ENCODE results near the gene CTRB1.
"Not testable (repeated sequence)": the region's sequence is repeated elsewhere in the genome, so short reads cannot be mapped to it uniquely, and the experiment has no call there.

CTRB1 gene

GRCh38 chr16:75204905-75205304 is 13.9 kb upstream of the CTRB1 start:
- not testable (repeated sequence) for DNase-seq

DNA sequence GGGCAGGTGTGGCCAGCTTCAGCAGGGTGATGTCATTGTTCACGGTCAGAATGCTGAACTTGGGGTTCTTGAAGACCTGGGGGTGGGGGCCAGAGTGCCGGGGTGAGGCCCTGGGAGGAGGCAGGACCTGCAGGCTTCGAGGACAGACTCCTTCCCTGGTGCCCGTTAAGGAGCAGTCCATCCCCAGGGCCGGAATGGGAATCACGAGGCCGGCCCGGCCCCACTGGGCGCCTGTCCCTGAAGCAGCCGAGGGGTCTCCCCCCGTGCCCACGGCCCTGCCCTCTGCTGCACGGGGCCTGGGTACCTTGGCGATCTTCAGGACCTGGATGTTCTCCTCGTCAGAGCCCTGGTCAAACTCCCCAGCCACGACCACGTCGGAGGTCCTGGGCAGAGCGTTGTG is 13.3 kb upstream of the CTRB1 start:
- not testable (repeated sequence) for DNase-seq

- DNase-seq, result not testable (repeated sequence)
Observed at GRCh38 chr16:75205961-75206748, 12.6 kb upstream of the CTRB1 start.

DNA sequence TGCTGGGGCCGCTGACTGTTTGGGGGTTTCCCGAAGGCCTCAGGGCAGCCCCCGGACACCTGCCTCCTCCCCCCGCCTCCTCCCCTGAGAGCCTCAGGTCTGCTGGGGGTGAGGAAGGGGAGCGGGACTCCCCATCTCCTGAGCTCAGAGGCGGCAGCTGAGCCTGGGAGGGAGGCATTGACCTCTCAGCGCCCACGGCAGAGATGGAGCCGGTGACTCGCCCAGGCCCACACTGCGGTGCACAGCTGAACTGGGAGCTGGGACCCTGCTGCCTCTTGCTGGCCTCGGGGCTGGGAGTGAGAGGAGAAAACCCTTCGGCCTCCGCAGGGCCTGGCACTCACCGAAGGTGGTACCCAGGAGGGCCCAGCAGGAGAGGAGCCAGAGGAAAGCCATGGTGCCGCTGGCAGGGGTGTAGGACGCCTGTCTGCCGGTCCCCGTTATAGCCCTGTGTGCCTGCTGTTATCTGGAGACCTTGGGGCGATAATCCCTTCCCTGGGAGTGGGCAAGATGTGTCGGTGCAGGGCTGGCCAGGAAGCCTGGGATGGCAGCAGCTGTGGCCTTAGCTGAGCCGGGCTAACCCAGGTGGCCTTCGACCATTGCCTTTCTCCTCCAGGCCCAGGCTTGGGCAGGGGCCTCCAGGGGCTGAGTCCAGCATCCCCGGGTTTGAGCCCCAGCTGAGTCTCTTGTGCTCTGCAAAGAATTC is 11.9 kb upstream of the CTRB1 start, which contains the start of gene CTRB2:
Gene CTRB2 (minus strand): TSS at position 413 of the 703 bp plus-strand sequence. CDS start 20 bp downstream, at position 393.
- DNase-seq, result no peak

GRCh38 chr16:75207831-75208230 is 11.0 kb upstream of the CTRB1 start:
- DNase-seq, result no peak

- DNase-seq, result no peak
Observed at GRCh38 chr16:75208242-75208825, 10.5 kb upstream of the CTRB1 start.

DNA sequence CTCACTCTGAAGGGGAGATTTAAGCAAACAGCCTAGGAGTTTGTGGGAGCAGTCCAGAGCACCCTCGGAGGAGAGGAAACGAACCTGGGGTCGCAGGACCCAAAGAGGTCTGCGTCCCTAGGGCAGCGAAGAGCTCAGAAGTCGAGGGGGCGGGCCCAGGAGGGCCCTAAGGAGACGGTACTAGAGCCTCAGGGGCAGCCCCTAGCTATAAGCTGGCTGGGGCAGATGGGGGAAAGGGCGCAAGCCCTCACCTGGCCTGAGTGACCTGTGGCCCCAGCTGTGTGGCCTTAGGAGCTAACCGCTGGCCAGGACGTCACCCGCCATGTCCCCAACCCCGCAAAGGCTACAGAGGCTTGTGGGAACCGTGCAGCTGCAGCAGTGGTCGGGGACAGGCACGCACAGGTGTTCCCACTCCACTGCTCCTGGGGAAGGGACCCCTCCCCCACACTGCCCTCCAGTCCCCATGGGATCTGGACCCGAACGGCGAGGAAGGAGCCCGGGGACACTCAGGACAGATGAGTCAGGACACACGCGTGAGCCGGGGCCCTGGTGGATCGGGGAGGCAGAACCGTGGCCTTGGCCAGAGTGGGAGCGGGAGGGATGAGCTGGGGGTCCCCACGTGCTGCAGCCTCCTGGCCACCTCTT is 9.8 kb upstream of the CTRB1 start:
- no peak for DNase-seq

- DNase-seq, result not testable (repeated sequence)
Observed at GRCh38 chr16:75209514-75209913, 9.3 kb upstream of the CTRB1 start.

DNA sequence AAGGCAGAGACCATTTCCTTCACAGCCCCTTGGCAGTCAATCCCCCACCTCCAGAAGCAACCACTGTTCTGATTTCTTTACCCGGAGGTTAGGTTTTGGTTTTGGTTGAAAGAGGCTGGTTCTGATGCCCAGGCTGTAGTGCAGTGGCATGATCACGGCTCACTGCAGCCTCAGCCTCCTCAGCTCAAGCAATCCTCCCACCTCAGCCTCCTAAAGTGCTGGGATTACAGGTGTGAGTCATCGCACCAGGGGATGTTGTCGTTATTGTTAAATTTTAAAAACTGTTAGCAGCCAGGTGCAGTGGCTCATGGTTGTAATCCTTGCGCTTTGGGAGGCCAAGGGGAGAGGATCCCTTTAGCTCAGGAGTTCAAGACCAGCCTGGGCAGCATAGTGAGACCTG is 8.8 kb upstream of the CTRB1 start:
- no peak for DNase-seq

- not testable (repeated sequence) for DNase-seq
Observed at GRCh38 chr16:75211286-75211685, 7.5 kb upstream of the CTRB1 start.

- DNase-seq, result no peak
Observed at GRCh38 chr16:75216127-75216526, 2.7 kb upstream of the CTRB1 start.

- DNase-seq, result no peak
Observed at GRCh38 chr16:75216576-75216975, 2.2 kb upstream of the CTRB1 start.

DNA sequence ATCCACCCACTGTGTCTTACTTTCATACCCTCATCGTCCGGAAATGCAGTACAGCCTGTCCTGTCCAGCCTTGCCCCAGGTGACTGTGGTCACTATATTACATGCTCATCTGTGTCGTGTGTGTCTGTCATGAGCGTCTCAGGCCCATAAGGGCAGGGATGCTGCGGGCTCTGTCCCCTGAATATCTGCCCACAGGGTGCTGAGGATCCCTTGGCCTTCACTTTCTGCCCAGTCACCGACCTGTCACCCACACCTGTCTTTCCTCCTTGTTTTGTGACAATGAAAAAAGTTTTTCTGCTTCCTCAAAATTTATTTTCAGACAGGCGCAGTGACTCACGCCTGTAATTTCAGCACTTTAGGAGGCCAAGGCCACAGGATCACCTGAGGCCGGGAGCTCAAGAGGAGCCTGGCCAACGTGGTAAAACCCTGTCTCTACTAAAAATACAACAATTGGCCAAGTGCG is 1.4 kb upstream of the CTRB1 start:
- no peak for DNase-seq

GRCh38 chr16:75219088-75219487 is 300 bp downstream of the CTRB1 start:
- DNase-seq, result no peak

DNA sequence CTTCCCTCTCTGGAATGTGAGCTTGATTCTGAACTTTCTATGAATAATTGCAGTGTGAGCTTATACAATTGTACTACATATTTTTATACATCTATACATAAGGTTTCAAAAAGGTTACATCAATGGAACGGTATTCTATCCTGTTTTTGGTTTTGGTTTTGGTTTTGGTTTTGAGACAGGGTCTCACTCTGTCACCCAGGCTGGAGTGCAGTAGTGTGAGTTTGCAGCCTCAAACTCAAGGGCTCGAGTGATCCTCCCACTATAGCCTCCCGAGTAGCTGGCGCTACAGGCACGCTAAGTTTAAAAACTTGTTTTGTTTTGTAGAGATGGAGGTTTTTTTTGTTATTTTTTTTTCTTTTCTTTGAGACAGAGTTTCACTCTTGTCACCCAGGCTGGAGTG is 1.1 kb downstream of the CTRB1 start:
- DNase-seq, result no peak

DNA sequence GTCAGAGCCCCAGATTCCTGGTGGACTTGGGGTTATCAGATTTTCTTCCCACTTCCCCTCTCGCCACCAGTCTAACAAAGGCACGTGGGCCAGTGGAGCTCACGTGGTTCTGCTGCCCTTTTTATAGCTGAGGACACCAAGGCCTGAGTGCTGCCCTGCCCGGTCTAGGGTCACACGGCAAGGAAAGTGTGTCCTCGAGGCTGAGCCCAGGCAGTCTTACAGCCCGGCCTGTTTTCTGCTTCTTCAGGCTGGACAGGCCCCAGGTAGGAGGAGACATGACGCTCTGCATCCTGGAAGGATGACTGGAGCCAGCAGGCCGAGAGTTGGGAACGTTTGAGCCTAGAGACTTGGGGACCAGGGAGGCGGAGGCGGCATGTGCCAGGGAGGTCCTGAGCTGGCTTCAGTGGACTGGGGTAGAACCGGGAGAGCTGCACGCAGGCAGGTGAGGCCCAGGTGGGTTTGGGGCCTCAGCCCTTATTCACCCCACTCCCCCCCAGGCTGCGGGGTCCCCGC is 3.5 kb downstream of the CTRB1 start:
- DNase-seq, result no peak

- not testable (repeated sequence) for DNase-seq
Observed at GRCh38 chr16:75223129-75223528, 4.3 kb downstream of the CTRB1 start.

DNA sequence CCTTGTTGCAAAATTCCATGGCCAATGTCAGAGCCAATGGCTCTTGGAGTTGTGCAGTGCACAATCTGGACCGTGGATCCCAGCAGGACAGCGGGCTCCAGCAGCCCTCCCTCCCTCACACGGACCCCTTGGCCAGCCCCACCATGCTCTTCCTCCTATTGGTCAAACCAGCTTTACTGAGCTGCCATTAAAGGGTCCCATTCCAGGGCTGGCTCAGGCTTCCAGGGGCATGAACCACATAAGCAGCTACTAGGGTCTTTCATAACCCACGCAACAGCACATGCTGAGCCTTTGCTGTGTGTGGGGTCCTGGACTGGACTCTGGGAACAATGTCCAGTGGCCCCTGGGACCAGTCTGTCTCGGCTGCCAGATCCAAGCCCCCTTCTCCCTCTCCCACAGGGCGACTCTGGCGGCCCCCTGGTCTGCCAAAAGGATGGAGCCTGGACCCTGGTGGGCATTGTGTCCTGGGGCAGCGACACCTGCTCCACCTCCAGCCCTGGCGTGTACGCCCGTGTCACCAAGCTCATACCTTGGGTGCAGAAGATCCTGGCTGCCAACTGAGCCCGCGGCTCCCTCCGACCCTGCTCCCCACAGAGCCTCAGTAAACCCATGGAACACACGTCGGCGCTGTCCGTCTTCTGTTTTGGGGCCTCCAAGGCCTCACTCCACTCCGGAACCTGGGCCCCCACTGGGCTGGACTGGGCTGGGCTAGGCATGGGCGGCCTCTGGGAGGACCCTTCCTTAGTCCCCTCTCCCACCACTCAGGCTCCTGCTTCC is 5.7 kb downstream of the CTRB1 start:
- DNase-seq, result no peak

DNA sequence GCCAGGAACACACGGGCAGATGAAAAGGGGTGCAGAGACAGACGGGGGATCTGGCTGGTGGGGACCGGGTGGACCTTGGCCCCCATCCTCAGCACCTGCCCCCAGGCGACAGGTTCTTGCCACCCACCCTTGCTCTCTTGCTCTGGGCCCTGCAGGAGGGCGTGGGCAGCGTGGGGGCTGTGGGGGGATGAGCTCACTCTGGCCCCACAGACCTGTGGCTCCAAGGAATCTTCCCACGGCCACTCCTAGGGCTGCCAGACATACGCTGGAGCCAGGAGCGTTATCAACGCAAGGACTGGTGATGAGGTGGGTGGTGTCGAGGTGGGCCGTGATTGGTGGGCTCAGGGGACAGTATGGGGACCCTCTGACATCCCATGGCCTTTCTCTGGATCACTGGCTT is 6.3 kb downstream of the CTRB1 start:
- DNase-seq, result no peak

GRCh38 chr16:75225678-75226515 is 7.1 kb downstream of the CTRB1 start:
- DNase-seq, result no peak

Measured in NCI-H1105 treated with DMSO at 0.1 percent for 48 hours (cell line).